HG03066 (cell line): ENCODE measurements around the gene LRIG1.
A peak's percentile ranks its signal among the peaks of the same experiment; 100 is the strongest.

Experiments
- ATAC-seq: cut with Tn5 transposase; IDR thresholded peaks from one replicate; pipeline ENCODE4 v1.9.1; 2021; ENCODE audit warnings: low read depth; ENCODE audit not compliant: unreplicated experiment

The LRIG1 gene

GRCh38 chr3:66473692-66474091, 27.1 kb downstream of the LRIG1 start:
- ATAC-seq: no peak

GRCh38 chr3:66473181-66473580, 27.6 kb downstream of the LRIG1 start:
- ATAC-seq: no peak

- ATAC-seq: peak; percentile 45
These were observed 28.3 kb downstream of the LRIG1 start for GRCh38 chr3:66472313-66473134.

- no peak for ATAC-seq
These were observed 29.7 kb downstream of the LRIG1 start for GRCh38 chr3:66470956-66471686.

GRCh38 chr3:66470285-66470684, 30.5 kb downstream of the LRIG1 start:
- no peak for ATAC-seq

DNA sequence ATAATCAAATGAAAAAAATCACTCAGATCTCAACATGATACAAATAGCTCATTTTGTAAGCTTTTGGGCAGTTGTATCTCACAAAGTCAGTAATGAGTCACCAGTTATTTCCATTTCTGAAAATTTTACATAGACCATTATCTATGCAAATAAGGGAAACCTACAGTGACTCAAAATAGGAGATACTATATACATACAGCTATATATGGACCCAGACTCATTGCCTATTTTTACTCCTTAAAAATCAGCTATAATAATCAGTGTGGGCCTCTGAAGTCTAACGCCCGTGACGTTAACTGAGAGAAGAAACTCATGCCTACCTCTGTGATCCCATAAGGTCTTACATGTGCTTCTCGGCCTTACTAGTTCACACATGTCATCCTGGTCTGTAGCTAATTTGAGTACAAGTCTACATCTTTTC, 31.6 kb downstream of the LRIG1 start:
- peak; percentile 62 for ATAC-seq

GRCh38 chr3:66467996-66468735, 32.7 kb downstream of the LRIG1 start:
- ATAC-seq: no peak

DNA sequence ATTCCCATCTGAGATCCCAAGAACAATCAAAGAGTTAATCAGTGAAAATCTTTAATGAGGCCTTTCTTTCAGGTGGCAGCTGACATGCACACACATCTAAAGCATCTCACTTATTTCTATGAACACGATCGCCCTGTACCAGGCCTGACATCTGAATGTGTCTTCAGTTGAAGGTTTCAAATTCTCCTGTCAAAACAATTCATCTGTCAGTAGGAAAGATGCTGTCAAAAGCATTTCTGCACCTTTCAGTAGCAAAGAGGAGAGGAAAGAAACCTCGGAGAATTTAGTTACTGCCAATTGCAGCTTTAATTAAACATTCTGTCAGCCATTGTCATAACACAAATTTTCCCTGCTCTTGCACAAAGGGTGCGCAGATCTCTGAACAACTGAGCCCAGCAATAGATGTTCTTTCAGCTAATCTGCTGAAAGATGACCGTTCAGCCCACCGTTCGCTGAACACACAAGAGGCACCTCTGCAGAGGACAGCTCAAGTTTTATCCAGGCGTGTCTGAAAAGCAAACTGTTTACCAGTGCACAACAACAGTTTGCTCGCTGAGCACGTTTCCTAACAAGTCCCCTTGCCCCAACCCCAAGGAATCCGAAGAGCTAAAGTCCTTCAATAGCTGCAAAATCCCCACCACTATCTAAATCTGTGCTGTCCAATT, 34.1 kb downstream of the LRIG1 start:
- ATAC-seq: no peak

- ATAC-seq: no peak
These were observed 35.2 kb downstream of the LRIG1 start for GRCh38 chr3:66465587-66465986.

GRCh38 chr3:66465034-66465433, 35.8 kb downstream of the LRIG1 start:
- ATAC-seq: no peak

DNA sequence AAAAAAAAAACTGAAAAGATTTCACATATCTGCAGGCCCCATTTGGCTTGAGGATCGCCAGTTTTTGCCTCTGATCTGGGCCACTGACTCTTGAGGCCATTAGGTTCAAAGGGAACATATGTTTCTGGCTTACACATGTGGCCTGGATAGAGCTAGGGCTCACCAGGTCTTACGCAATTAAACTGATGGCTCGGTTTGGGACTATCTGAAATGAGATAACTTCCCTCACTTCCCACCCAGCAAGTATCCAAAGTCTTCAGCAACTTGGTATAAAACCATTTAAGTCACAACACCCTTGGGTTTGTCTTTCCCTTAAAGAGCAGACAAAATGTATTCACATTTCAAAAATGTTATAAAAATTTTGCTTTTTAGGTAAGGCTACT, 36.3 kb downstream of the LRIG1 start:
- no peak for ATAC-seq

DNA sequence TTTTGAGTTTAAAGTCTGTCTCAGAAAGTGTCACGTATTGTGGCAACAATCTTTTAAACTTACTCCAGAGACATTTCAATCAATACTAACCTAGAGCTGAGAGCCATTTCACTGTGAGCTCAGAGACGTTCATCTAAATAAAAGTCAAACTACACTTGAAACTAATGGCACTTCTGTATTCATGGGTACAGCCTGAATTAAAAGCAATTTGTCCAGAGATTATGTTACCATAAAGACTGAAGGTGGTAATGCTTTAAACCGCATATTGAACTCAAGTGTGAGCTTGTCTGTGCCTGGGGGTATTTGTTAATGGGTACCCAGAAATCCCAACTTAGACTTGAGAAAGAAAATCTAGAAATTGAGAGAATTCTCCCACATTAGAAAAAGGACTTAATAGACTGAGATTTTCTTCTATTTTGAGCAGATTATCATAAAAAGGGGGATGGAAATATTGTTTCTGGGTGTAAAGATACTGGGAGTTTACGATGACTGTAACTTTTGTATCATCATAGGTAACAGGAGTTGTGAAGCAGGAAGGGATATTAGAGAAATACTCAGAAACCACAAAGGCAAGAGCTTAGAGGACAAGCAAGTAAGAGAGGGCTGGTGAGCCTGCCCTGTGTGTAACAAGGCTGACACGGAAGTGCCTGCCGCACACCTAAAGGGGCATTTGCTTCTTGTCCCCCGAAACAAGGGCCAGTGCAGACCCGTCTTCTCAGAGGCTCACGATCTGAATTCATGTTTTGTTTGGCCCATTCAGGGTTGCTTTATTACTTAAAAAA, 36.9 kb downstream of the LRIG1 start:
- ATAC-seq: no peak

GRCh38 chr3:66463054-66463631, 37.7 kb downstream of the LRIG1 start:
- ATAC-seq: no peak

- no peak for ATAC-seq
These were observed 43.6 kb downstream of the LRIG1 start for GRCh38 chr3:66457252-66457651.

DNA sequence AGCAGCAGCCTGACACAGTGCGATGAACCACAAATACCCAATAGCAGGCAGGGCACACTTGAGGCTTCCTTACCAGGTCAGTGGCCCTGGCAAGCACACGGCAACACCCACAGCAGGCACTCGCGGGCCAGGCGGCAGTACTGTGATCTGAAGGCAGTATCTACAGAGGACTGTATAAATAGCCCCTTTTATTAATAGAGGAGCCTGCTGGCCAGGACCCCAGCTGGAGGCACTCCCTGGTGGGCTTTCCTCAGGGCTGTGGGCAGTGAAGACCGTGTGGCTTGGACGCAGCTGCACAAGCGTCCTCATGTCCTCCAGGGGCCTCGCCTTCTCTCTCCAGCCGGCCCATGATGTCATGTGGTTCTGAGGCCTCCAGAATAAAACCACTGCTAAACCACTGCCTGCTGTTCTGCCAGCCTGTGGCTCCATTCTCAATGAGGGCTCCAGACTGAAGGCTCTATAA, 44.1 kb downstream of the LRIG1 start:
- no peak for ATAC-seq

DNA sequence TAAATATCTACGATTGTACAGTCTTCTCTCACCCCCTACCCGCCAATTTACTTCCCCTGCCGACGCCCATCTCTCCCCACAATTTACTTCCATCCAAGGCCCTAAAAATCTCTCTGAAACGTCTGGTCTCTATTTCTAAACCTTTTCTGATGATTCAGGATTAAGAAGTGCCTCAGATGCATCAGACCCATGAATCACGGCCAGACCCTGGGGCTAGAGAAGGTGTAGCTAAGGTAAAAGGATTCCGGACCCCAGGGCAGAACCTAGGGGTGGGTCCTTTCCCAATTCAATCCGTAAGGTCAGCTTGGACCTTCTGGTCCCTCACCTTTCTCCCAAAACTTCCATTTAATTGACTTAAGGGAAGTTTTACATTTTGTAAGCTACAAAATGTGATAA, 46.4 kb downstream of the LRIG1 start:
- no peak for ATAC-seq

DNA sequence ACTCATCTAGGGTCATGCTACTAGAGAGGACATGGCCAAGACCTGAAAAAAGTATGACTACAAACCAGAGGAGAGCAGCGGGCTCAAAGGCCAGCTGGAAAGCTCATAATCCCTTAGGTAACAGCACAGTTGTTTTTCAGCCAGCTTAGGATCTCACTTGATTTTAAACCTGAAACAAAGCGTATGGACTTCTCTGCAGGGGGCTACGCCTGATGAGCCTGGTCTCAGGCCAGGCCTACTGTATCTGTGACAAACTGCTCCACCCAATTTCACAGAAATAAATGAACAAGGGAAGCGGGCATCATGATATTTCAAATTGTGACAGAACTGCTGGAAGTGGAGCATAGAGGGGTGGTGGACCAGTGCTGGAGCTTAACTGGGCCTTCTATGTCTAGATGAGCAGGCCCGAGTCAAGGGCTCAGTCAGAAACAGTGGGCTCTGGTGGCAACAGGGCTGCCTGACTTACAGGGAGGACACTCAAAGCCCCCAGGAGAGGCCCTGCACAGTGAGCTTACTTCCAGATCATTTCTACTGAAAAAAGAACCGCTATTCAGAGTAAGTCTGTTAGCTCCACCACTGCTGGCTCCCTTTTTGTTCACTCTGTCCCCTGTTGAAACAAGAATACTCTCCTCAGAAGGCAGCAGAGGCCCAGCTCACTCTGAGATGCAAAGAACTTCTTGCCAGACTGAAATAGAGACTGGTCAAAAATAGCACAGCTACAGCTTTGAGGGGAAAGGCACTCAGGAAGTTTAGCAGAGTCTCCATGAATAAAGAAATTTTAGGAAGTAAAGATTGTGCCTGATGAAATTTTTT, 47.0 kb downstream of the LRIG1 start:
- ATAC-seq: no peak

- no peak for ATAC-seq
These were observed 48.4 kb downstream of the LRIG1 start for GRCh38 chr3:66452303-66453011.
